Astrocyte (in vitro differentiated cells and primary cell): ENCODE data around the gene IGF1R. TPM values are rescaled to one million over a fixed set of nuclear protein-coding genes. Genes with fewer than 3 reads are reported as not detected.
A peak's percentile ranks its signal among the peaks of the same experiment; 100 is the strongest.

ENCODE experiments used
- DNase-seq: peaks from one replicate; pipeline ENCODE4 v3.0.0-alpha.2; 2010; ENCODE audit warnings: low read depth
- FAIRE-seq: peaks from 2 replicates; lab custom pipeline; 2011; peaks lifted over from hg19 to GRCh38; lab: Jason Lieb, UNC
- H2AFZ ChIP-seq: 2 replicates; pipeline ENCODE4 v1.6.0; 2012; ENCODE audit warnings: low read depth, low read length, inconsistent platforms
- H3K27ac ChIP-seq: 2 replicates; pipeline ENCODE4 v1.5.1; 2011; ENCODE audit warnings: low read depth, low read length, inconsistent platforms
- H3K27me3 ChIP-seq: 2 replicates; pipeline ENCODE4 v1.6.0; 2011; ENCODE audit warnings: low read length, inconsistent platforms; ENCODE audit not compliant: insufficient read depth
- H3K36me3 ChIP-seq: 2 replicates; pipeline ENCODE4 v1.5.1; 2011; ENCODE audit warnings: low read length, inconsistent platforms; ENCODE audit not compliant: insufficient read depth
- H3K4me1 ChIP-seq: 2 replicates; pipeline ENCODE4 v1.5.1; 2011; ENCODE audit warnings: low read length, inconsistent platforms; ENCODE audit not compliant: insufficient read depth
- H3K4me2 ChIP-seq: 2 replicates; pipeline ENCODE4 v1.6.0; 2012; ENCODE audit warnings: low read length, inconsistent platforms
- H3K4me3 ChIP-seq: 2 replicates; pipeline ENCODE4 v1.5.1; 2011; ENCODE audit warnings: low read depth, mild to moderate bottlenecking, low read length, inconsistent platforms; ENCODE audit not compliant: insufficient read depth
- H3K79me2 ChIP-seq: 2 replicates; pipeline ENCODE4 v1.6.0; 2012; ENCODE audit warnings: mild to moderate bottlenecking, low read length, inconsistent platforms; ENCODE audit not compliant: insufficient read depth
- H3K9ac ChIP-seq: 2 replicates; pipeline ENCODE4 v1.6.0; 2012; ENCODE audit warnings: mild to moderate bottlenecking, low read length, inconsistent platforms
- H3K9me3 ChIP-seq: 2 replicates; pipeline ENCODE4 v1.5.1; 2012; ENCODE audit warnings: low read depth, mild to moderate bottlenecking, low read length, inconsistent platforms; ENCODE audit not compliant: insufficient read depth
- H4K20me1 ChIP-seq: 2 replicates; pipeline ENCODE4 v1.6.0; 2012; ENCODE audit warnings: low read length, inconsistent platforms; ENCODE audit not compliant: insufficient read depth
- H3K27ac Mint-ChIP-seq: one replicate; pipeline ENCODE4 v1.8.0; 2021; ENCODE audit warnings: mild to moderate bottlenecking, mixed read lengths; ENCODE audit not compliant: unreplicated experiment
- H3K27me3 Mint-ChIP-seq: one replicate; pipeline ENCODE4 v1.8.0; 2021; ENCODE audit warnings: low read depth, mixed read lengths; ENCODE audit not compliant: unreplicated experiment
- H3K36me3 Mint-ChIP-seq: one replicate; pipeline ENCODE4 v1.8.0; 2021; ENCODE audit warnings: low read depth, mixed read lengths; ENCODE audit not compliant: unreplicated experiment
- H3K4me1 Mint-ChIP-seq: one replicate; pipeline ENCODE4 v1.8.0; 2021; ENCODE audit warnings: low read depth, mixed read lengths; ENCODE audit not compliant: unreplicated experiment
- H3K4me3 Mint-ChIP-seq: one replicate; pipeline ENCODE4 v1.8.0; 2021; ENCODE audit warnings: mild to moderate bottlenecking, moderate library complexity, mixed read lengths; ENCODE audit not compliant: unreplicated experiment
- H3K9me3 Mint-ChIP-seq: one replicate; pipeline ENCODE4 v1.8.0; 2021; ENCODE audit warnings: mild to moderate bottlenecking, mixed read lengths; ENCODE audit not compliant: unreplicated experiment
- EZH2 ChIP-seq: IDR thresholded peaks from 2 replicates; pipeline ENCODE4 v1.6.1; 2012; ENCODE audit warnings: mild to moderate bottlenecking, low read length, inconsistent platforms; ENCODE audit not compliant: insufficient read depth
- total RNA-seq: library from RNA; stranded (reverse); gene quantifications from 2 replicates; pipeline ENCODE4 v1.2.1, GENCODE V29; 2021
- TF ChIP-seq, protein P1 (sequence below): IDR thresholded peaks from 2 replicates; pipeline ENCODE4 v1.5.1; 2011; ENCODE audit warnings: low read depth, mild to moderate bottlenecking, inconsistent platforms, low read length, moderate library complexity; ENCODE audit not compliant: insufficient read depth

Gene IGF1R
- total RNA-seq, 1 donor from 2014 or later: 270 TPM

DNA sequence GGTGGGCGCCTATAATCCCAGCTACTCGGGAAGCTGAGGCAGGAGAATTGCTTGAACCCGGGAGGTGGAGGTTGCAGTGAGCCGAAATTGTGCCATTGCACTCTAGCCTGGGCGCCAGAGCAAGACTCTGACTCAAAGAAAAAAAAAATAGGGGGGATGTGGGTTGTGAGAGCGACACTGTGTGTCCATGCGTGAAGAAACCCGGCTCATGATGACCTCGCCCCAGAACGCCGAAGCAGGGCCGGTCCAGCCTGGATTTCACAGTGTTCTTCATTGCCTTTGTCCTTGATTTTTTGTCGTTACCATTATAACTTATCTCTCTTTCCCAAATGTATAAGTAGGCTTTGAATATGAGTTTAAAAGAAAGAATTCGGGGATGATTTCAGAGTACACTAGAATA is 230.5 kb downstream of the IGF1R start:
- Mint-ChIP-seq H3K4me3 (no peak overlapping the region), H3K36me3 (no peaks in the 10 kb centered on the region), H3K27ac (peak overlapping the region; percentile 80), H3K4me1 (peaks cover 79% of the 10 kb centered on the region), H3K27me3 (no peaks in the 10 kb centered on the region), H3K9me3 (no peaks in the 10 kb centered on the region)
- H3K36me3 ChIP-seq: no peaks in the 10 kb centered on the region
- DNase-seq: no peak
- H3K27me3 ChIP-seq: no peaks in the 10 kb centered on the region
- H3K9me3 ChIP-seq: no peaks in the 10 kb centered on the region
- peak overlapping the region; percentile 75 for H3K27ac ChIP-seq
- TF ChIP-seq, protein P1, sequence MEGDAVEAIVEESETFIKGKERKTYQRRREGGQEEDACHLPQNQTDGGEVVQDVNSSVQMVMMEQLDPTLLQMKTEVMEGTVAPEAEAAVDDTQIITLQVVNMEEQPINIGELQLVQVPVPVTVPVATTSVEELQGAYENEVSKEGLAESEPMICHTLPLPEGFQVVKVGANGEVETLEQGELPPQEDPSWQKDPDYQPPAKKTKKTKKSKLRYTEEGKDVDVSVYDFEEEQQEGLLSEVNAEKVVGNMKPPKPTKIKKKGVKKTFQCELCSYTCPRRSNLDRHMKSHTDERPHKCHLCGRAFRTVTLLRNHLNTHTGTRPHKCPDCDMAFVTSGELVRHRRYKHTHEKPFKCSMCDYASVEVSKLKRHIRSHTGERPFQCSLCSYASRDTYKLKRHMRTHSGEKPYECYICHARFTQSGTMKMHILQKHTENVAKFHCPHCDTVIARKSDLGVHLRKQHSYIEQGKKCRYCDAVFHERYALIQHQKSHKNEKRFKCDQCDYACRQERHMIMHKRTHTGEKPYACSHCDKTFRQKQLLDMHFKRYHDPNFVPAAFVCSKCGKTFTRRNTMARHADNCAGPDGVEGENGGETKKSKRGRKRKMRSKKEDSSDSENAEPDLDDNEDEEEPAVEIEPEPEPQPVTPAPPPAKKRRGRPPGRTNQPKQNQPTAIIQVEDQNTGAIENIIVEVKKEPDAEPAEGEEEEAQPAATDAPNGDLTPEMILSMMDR: no peak
- no peak for TF ChIP-seq EZH2
- H3K4me3 ChIP-seq: no peak overlapping the region
- FAIRE-seq: no peak
- H3K9ac ChIP-seq: no peak overlapping the region
- no peak overlapping the region for H3K4me2 ChIP-seq
- no peaks in the 10 kb centered on the region for H4K20me1 ChIP-seq
- H2AFZ ChIP-seq: no peak overlapping the region
- peaks cover 63% of the 10 kb centered on the region for H3K4me1 ChIP-seq
- H3K79me2 ChIP-seq: peaks cover 99% of the 10 kb centered on the region

DNA sequence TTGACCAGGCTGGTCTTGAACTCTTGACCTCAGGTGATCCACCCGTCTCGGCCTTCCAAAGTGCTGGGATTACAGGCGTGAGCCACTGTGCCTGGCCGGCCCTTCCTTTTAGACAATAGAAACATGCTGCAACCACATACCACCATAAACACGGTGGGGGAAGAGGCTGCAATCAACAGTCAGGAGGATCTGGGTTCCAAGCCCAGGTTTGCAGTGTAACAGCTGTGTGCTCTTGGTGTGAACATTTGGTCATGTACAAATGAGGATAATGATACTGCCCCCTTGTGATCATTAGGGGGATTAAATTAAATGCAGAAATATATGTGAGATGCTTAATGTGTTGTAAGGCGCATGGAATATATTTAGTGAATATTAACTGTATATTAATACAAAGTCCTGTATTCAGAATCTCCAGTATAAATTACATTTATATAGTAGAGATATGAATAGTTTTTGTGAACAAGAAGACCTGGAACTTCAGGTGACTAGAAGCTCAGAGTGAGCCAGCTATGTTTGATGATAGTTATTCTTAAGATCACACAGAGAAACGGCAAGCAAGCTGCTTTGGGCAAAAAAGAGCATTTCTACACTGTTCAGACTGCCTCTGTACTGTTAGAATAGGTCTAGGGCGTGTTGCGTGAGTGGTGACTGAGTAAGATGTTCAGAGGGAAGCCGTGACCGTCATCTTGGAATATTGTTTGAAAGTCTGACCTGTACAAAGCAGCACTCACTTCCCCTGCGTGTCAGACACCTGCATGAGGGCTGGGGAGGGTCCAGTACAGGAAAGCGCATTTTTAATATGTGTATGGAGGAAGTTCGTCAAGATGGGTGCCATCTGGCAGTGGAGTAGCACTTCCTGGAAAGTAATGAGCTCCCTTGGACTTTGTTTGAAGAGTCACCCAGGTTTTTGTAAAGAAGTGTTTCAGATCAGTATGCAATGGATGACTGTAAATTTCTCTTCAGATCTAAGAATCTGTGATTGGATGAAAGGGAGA is 233.5 kb downstream of the IGF1R start:
- peak overlapping the region; percentile 8 for H3K9ac ChIP-seq
- H3K36me3 Mint-ChIP-seq: peaks cover 6% of the 10 kb centered on the region
- peaks cover 71% of the 10 kb centered on the region for H3K4me1 Mint-ChIP-seq
- peak; percentile 60 for DNase-seq
- peaks cover 96% of the 10 kb centered on the region for H3K79me2 ChIP-seq
- no peaks in the 10 kb centered on the region for H3K27me3 ChIP-seq
- no peaks in the 10 kb centered on the region for H3K36me3 ChIP-seq
- H3K4me1 ChIP-seq: peaks cover 43% of the 10 kb centered on the region
- H3K4me3 Mint-ChIP-seq: no peak overlapping the region
- FAIRE-seq: no peak
- no peak overlapping the region for H2AFZ ChIP-seq
- no peak overlapping the region for H3K27ac ChIP-seq
- no peaks in the 10 kb centered on the region for H4K20me1 ChIP-seq
- no peaks in the 10 kb centered on the region for H3K9me3 Mint-ChIP-seq
- H3K4me3 ChIP-seq: no peak overlapping the region
- H3K4me2 ChIP-seq: no peak overlapping the region
- peak overlapping the region; percentile 83 for H3K27ac Mint-ChIP-seq
- H3K27me3 Mint-ChIP-seq: no peaks in the 10 kb centered on the region
- TF ChIP-seq, protein P1: peak; percentile 56
- no peak for TF ChIP-seq EZH2
- H3K9me3 ChIP-seq: no peaks in the 10 kb centered on the region

DNA sequence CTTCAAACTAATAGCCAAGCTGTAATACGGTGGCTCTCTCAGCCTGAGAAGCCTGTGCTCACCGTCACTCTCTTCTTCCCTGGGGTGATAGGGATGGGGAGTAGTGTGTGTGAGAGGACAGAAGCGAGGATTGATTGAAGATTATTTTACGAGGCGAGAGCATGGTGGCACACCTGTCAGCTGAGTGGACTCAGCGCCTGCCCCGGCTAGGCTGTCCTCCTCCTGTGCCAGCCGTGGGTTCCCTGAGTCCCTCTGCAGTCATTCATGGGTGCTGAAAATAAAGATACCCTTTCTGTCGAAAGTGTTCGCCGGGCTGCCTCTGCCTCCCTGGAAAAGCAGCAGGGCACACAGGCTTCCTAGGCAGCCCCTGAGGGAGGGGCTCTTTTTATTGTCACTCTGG is 235.1 kb downstream of the IGF1R start:
- Histone ChIP-seq H4K20me1 (no peaks in the 10 kb centered on the region), H3K79me2 (peaks cover 96% of the 10 kb centered on the region), H3K9ac (peak overlapping the region; percentile 16), H3K27ac (no peak overlapping the region), H3K4me1 (peaks cover 32% of the 10 kb centered on the region), H3K4me3 (no peak overlapping the region), H3K4me2 (no peak overlapping the region), H2AFZ (no peak overlapping the region), H3K27me3 (no peaks in the 10 kb centered on the region), H3K9me3 (no peaks in the 10 kb centered on the region), H3K36me3 (no peaks in the 10 kb centered on the region)
- TF ChIP-seq EZH2: no peak
- TF ChIP-seq, protein P1: no peak
- Mint-ChIP-seq H3K9me3 (no peaks in the 10 kb centered on the region), H3K27me3 (no peaks in the 10 kb centered on the region), H3K36me3 (peaks cover 13% of the 10 kb centered on the region), H3K4me3 (no peak overlapping the region), H3K4me1 (peaks cover 74% of the 10 kb centered on the region), H3K27ac (peak overlapping the region; percentile 41)
- FAIRE-seq (no peak), DNase-seq (no peak)
